Stimulated activated CD4-positive, alpha-beta T cell treated with anti-CD3 and anti-CD28 coated beads, TNF-alpha, amount 100 ng/mL, for 1 hour (primary cell): ENCODE data around the gene AP1M1.
A peak's percentile ranks its signal among the peaks of the same experiment; 100 is the strongest.

ENCODE experiments used
- DNase-seq, 3 donors: peaks; one replicate each; pipeline ENCODE4 v3.0.0-alpha.2; 2020; ENCODE audit warnings: low read depth in 3 of 3, low spot score in 1 of 3

The AP1M1 gene

DNA sequence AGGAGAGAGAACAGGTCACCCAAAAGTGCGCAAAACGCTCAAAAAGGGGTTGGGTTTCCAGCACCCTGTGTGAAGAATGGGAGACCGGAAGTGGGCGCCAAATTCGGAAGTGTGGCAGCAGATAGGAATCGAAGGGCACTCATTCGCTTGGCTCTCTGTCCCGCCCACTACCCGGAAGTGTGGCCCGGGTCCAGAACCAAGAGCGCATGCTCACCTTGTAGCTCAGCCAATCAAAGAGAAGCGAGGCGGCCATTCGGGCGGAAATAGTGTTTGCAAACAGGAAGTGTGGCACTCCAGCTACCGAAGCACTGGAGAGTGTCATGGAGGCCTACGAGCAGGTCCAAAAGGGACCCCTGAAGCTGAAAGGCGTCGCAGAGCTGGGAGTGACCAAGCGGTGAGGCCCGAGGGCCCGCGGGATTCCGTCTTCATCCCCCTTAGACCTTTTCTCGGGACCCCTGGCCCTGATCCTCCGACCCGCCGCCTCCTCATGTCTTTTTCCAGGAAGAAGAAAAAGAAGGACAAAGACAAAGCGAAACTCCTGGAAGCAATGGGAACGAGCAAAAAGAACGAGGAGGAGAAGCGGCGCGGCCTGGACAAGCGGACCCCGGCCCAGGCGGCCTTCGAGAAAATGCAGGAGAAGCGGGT lies 12.5 kb upstream of the AP1M1 start, which contains the start of gene FAM32A:
TSS of gene FAM32A (plus strand) at position 288 of the 645 bp plus-strand sequence. CDS start at position 321, 33 bp downstream.
- DNase-seq = peak; percentile 92 to 98 (median 98)

DNA sequence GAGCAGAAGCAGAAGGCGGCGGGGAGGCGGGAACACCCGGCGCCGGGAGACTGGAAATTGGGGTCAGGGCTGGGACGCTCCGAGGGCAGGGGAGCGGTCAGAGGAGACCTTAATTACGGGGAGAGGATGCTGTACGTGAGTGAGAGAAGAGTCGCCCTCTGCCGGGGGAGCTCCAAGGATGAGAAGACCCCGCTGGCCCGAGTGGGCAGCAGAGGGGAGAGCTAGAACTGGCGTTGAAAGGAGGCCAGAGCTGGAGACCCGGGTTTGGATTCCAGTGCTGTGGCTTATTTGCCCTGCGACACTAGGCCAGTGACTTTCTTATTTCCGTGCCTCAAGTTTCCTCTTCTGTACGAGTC lies 12.0 kb upstream of the AP1M1 start:
- peak in 1 of 3 donors; percentile 21 for DNase-seq

DNA sequence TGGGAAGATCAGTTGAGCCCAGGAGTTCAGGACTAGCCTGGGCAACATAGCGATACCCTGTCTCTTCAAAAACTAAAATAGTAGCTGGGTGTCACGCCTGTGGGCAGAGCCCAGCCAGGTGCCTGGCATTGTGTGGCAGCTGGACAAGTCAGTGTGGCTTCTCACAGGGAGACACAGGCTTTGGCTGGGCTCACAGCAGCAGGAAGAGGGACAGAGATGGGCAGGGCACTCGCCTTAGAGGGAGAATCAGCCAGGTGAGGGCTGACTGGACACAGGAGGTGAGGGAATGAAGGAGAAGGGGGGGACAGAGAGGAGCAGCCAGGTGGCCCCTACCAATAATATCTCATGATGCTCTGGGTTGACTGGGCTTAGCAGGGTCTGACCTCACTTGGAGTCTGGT lies 9.2 kb upstream of the AP1M1 start:
- no peak for DNase-seq

DNA sequence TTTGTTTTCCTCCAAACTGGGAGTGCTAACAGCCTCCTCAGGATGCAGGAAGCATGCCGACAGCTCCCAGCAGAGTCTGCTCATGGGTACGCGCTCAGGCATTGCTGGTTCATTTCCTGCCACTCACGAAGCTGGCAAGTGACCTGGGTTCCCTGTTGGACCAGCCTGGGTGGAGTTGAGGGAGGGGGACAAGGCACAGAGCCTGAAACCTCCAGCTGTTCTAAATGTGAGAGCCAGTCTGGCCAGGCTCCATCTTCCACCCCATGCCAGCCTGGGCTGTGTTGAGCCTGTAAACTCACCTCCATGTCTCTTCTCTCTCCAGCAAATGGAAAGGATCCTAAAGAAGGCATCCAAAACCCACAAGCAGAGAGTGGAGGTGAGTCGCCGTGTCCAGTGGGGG lies 7.5 kb upstream of the AP1M1 start:
- no peak for DNase-seq

DNA sequence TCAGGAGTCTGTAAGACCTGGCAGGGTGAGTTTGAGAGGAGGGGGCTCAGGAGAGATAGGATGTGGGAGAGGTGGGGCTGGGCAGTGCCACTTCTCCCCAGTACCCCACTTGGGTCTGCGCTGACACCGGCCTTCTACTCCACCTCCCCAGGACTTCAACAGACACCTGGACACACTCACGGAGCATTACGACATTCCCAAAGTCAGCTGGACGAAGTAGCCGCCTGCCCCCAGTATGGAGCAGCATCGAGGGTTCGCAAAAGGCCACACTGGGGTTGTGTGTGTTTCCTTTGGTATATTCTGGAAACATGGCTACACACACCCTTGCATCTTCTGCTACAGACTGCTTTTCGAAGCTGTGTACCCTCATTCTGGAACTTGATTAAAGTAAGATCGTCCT lies 7.0 kb upstream of the AP1M1 start:
- DNase-seq = no peak

DNA sequence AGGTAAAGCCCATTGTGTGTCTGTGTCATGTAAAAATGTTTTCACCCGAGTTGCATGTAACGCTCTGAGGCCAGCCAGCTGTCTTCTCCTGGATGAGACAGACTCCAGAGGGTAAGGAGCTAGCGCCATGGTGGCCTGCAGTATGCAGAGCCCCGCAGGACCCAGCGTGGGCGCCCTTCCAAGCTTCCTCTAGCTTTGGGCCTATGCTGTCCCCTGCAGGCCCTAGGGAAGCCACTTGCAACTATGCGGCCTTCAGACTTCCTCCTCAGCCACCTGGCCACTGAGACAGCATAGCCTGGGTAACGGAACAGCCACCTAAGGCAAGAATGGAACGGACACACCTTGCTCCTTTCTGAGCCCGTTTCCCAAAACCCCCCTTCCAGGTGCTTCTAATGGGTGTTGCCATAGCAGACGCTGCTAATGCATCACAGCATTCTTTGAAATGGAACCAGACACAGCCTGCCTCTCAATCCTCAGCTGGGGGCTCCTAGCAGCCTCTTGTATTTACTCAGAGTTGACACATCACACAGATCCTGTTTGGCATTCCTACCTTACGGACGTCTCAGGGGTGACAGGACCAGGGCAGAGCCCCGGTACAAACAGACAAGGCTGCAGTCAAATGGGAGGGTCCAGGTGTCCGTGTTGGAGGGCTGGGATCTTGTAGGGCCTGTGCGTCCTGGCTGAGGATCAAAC lies 6.3 kb upstream of the AP1M1 start:
- no peak for DNase-seq

DNA sequence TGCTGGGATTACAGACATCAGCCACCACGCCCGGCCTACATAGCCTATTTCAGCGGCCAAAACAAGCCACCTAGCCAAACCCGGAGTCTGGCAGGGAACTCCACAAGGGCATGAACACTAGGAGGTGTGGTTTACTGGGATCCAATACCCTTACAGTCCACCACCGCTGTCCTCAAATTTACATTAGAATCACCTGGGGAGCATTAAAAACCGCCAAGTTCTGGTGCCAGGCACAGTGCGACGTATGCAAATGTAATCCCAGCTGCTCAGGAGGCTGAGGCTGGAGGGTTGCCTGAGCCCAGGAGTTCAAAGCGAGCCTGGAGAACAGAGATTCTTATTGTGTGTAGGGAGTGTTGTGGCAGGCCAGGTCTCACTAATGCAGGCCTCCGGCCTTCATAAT lies 4.2 kb upstream of the AP1M1 start:
- no peak for DNase-seq

DNA sequence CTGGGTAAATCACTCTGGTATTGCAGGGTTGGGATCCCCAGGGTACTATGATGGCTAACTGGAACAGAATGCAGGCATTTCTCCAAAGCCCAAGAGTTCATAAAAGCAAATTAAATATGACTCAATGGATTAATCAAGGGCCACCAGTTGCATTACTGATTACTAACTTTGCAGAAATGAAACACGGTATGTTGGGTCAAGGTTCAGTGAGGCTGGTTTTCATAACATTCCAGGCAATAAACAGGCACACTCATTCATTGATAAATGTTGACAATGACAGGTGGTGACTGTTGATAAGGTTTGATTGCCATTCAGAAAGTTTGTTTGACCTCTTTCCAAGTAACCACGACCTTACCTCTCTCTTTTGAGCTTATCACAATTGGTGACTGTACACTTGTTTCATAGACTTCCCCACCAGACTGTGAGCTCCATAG lies 506 bp upstream of the AP1M1 start:
- DNase-seq = no peak

DNA sequence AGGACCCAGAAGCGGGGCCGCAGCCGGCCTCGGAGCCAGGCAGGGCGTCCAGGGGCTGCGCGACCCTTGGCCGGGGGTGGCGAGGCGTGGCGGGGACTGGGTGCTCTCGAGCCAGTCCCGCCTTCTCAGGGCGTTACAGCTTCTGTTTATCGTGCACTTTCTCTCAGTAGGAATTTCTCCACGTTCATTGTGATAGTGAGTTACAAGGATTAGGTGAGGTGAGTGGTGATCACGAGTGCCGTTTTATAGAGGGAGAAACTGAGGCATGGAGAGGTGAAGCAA lies 600 bp downstream of the AP1M1 start:
- no peak for DNase-seq

DNA sequence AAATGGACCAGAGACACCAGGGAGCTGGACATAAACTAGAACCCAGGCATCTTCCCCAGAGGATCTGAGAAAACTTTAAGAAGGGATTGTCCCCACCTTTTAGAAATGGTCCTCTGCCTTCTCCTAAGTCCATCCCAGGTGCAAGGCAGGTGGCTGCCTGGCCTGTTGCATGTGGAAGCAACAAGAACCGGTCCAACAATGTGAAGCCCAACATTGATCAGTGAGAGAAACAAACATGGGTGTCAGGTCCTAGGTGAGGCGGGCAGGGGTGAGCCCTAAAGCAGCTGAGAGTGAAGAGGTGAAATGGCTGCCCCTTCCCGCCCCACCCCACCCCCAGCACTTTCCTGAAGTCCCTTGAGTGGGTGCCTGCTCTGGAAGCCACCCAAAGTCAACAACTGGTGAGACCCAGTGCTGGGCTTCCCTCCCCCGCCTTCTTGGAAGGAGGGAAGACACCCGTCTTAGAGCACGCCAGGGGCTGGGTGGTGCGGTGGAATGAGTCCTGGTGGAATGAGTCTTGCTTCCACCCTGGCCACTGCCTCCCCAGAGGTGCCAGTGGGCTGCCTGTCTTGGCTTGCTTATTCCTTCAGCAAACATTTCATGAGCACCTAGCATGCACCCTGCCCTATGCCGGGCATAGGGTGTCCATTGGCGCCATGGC lies 1.7 kb downstream of the AP1M1 start:
- no peak for DNase-seq

DNA sequence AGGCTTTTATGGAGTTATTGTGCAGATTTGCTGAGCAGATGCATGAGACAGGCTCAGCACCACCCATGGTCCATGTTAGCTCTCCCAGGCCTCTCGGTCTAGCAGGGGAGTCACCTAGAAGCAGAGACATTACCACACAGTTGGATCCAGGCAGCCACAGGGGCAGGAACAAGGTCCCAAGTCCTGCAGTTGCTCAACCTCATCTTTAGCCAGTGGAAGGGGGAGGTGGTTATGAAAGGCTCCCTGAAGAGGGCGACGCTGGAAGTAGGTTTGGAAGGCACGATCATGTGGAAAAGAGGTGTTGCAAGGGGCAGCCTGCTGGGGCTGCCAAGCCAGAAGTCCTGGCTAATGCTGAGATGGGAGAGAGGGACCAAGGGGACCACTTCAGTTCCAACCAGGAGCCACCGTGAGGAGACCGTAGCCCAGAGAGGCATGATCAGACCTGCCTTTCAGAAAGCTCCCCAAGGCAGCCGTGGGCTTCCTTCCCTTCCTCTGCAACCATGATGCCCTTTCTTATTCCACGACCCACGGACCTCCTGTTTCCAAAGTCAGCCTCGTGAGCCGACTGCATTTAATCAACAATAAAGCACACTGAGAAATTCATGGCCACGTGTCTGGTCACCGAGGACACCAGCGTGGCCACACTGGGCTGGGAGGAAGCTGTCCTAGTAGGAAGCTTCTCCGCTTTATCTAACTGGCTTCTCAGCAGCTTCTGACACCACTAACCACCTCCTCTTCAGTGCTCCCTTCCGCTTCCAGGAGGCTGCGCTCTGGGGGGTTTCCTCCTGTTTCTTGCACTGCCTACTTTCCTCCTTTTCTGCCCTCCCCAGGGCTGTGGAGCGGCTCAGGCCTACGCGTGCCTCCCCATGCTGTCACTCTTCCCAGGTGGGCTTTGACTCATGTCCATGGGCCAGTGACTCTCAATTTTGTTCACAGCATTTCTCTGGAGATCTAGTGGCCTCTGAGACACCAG lies 2.6 kb downstream of the AP1M1 start:
- no peak for DNase-seq

DNA sequence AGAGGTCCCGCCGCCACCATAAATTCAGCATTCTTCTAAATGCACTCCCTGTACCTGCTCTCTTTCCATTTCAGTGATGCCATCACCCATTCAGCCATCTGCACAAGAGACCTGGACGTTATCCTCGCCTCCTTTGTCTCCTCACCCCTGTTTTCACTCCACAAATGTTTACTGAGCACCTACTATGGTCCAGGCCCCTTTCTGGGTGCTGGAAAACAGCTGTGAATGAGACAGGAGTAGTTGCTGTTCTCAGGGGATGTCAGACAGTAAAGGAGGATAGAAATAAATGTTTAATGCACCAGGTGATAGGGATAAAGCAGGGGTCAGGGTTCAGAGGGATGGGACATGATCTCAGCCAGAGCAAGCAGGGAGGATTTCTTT lies 3.3 kb downstream of the AP1M1 start:
- no peak for DNase-seq

DNA sequence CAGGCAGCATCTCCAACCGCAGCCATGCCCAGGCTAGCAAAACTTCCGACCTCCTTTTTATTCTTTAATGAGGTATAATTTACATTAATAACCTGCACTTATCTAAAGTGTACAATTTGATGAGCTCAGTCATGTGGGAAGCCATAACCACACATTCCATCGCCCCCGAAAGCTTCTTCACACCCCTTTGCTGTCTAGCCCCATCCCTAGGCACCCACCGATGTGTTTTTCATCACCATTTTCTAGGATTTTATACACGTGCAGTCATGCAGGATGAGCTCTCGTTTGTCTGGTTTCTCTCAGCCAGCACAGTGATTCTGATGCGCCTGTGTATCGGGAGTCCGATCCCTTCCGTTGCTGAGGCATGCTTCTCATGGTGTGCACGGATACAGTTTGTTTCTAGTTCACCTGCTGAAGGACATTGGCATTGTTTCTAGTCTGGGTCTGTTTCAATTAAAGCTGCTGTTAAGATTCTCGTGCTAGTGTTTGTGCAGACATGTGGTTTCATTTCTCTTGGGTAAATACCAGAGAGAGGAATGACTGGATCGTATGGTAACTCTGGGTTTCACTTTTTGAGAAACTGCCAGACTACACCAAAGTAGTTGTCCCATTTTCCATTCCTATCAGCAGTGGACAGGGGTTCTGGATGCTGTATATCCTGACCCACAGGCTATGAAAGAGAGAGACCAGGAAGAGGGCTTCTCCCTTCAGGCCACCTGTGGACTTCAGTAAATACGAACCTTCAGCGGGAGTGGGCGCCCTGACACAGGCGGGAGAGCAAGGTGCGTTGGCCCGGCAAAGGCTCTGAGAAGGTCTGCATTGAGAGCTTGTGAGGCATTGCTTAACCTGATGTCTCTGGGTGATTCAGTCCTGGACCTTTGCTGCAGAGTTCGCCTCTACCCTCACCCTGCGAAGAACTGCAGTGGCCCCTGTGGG lies 4.9 kb downstream of the AP1M1 start:
- no peak for DNase-seq

DNA sequence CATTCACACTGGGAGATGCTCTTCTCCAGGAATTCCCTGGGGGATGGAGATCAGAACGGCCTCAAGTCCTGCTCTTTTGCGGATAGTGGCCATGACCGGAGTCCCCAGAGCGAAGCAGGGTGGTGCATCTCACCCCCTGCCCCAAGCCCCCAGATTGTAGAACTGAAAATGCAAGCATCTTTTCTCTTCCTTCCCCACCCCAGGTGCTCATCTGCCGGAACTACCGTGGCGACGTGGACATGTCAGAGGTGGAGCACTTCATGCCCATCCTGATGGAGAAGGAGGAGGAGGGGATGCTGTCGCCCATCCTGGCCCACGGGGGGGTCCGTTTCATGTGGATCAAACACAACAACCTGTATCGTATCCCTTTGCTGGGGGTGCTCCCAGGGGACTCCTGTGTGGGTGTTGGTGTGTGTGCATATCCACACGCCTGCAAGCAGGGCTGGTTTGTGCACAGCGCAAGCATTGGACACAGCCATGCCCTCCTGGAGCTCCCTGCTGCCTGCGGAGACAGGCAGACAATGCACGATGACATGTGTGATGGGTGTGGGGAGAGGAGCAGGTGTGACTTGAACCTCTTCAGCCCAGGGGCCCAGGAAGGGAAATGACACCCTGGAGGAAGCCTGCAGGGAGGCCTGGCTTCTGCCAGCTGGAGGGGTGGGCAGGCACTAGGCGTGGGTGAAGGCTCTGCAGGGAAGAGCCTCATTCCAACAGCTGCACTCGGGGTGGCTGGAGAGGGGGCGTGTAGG lies 5.7 kb downstream of the AP1M1 start:
- no peak for DNase-seq

DNA sequence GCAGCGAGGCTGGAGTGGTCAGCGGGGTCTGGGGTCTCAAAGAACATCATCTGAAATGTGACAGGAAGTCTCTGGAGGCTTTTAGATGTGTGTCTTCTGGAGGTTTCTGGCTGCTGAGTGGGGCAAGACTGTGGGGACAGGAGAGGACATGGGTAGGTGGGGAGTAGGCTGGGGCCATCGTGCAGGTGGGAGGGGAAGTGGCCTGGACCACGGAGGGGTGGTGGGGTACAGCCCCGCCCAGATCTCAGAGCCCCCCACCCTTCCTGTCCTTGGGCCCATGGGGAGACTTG lies 6.2 kb downstream of the AP1M1 start:
- no peak for DNase-seq

DNA sequence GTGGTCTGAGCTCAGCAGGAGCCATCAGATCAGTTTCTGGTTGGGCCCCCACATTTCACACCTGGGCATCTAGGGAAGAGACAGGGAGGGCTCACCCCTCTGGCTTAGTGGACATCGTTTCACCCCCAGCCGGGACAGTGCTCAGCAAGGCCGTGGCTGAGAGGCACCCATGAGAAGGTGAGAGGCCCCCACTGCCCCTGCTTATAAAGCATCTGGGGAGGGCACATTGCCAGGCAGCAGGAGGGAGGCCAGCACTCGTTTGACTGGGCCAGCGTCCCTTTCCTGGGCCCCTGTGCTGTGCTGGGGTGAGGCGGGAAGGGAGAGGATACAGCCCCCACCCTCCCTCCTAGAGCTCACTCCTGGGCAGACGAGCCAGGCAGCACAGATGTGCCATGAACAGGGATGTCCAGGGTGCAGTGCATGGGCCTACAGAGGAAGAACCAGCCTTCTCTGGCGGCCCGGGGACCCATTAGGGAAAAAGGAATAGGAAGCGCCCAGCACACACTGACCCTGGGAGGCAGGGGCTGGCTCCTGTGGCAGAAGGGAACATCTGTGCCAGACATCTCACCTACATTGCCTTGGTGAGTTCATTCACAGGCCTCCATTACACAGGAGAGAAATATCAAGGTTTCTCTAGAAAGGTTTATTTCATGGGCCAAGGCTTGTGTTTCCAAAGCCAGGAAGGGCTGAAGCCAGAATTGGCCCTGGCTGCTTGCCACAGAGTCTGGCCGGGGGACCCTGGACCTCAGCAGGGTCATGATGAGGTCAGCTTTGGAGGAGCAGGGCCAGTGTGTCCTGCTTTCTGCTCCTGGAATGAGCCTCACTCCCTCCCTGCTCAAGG lies 7.7 kb downstream of the AP1M1 start:
- DNase-seq = no peak

DNA sequence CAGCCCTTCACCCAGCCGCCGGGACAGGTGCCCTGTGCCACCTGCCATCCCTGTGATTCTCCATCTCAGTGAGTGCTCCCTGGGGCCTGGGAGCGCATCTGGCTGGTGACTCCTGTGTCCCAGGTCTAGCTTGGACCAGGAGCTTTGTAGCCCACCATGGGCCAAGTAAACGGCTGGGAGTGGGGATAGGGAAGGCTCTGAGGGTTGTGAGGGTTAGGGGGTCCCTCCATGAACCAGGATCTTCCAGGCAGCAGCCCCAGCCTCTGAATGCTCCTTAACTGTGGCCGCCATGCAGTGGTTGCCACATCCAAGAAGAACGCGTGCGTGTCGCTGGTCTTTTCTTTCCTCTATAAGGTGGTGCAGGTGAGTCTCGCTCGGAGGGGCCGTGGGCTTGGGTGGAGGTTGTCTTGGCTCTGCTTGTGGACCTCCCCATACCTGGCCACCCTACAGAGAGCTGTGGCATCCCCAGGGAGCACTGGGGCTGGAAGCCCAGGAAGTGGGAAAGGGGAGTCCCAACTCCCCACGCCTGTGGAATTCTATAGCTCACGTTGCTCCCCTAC lies 8.4 kb downstream of the AP1M1 start:
- no peak for DNase-seq

DNA sequence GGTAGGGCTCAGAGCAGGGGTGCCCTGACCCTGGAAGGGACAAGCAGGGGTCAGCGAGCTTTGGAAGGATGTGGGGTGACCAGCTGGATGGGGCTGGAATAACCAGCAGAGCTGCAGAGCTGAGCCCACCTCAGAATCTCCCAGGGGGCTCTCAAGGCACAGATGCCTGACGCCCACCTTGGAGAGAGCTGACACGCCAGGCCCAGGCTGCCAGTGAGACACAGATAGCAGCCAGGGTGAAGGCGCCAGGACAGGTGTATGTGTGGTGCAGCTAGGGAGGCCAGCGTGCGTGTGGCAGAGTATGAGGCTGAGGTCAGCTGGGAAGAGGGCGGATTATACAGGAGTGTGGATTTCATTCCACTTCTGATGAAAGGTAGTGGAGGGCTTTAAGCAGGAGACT lies 8.9 kb downstream of the AP1M1 start:
- DNase-seq = no peak

DNA sequence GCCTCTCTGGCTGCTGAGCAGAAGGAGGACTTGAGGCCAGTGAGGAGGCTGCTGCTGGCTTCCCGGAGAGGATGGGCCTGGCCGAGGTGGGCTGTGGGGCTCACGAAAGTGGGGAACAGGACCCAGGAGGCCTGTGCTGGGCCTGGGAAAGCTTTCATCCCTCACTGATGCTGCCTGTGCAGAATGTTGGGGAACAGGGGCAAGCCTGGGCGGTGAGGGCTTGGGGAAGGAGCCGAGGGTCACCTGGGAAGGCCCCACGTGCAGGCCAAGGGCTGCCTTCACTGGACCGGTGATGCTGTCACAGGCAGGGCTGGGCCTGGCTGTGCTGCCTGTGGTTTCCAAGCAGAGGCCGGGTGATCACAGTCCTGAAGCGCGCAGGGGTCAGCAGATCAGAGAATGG lies 9.4 kb downstream of the AP1M1 start:
- DNase-seq = no peak
